PC-3 (cell line): ENCODE data around the gene DNPH1. TPM values are rescaled to one million over a fixed set of nuclear protein-coding genes. Genes with fewer than 3 reads are reported as not detected.

Source experiments
- ATAC-seq: fragments of 200-7000 bp; cut with Tn5 transposase; 2 replicates; pipeline ENCODE4 v1.9.1; 2020; ENCODE audit warnings: mild to moderate bottlenecking, moderate library complexity
- BruUV-seq: library from RNA; stranded (reverse); fragments of 400-500 nt; replicated peaks from 2 replicates; lab custom pipeline; 2021; lab: Mats Ljungman, UMichigan
- CTCF ChIA-PET: fragments of 300-600 bp; sonication (Branson Sonifier 250); formaldehyde crosslinking; loops from one replicate; lab custom pipeline; 2022; ENCODE audit warnings: antibody characterized with exemption; lab: Charles Lee
- POLR2A ChIA-PET: fragments of 300-600 bp; sonication (Branson Sonifier 250); formaldehyde crosslinking; loops from one replicate; lab custom pipeline; 2022; ENCODE audit warnings: antibody characterized with exemption; ENCODE audit not compliant: unreplicated experiment; lab: Charles Lee
- DNase-seq: peaks from one replicate; pipeline ENCODE4 v3.0.0-alpha.2; 2015
- H2AFZ ChIP-seq: fragments of 300-600 bp; sonication (generic); 2 replicates; pipeline ENCODE4 v1.6.0; 2016; ENCODE audit warnings: antibody characterized with exemption, low read length
- H3F3A ChIP-seq: fragments of 300-600 bp; sonication (generic); one replicate; pipeline ENCODE4 v1.6.0; 2017; ENCODE audit warnings: antibody characterized with exemption, low read length, control low read depth, mild to moderate bottlenecking; ENCODE audit not compliant: unreplicated experiment
- H3K27ac ChIP-seq: fragments of 300-600 bp; sonication (generic); 2 replicates; pipeline ENCODE4 v1.5.1; 2016; ENCODE audit warnings: mild to moderate bottlenecking, low read length
- H3K27me3 ChIP-seq: fragments of 300-600 bp; sonication (generic); 2 replicates; pipeline ENCODE4 v1.6.1; 2016; ENCODE audit warnings: low read length, mixed read lengths
- H3K36me3 ChIP-seq: fragments of 300-600 bp; sonication (generic); 2 replicates; pipeline ENCODE4 v1.6.1; 2016; ENCODE audit warnings: low read depth, mixed run types, low read length, mixed read lengths
- H3K4me1 ChIP-seq: fragments of 300-600 bp; sonication (generic); 2 replicates; pipeline ENCODE4 v1.5.1; 2016; ENCODE audit warnings: low read length; ENCODE audit not compliant: insufficient read depth
- H3K4me2 ChIP-seq: fragments of 300-600 bp; sonication (generic); 2 replicates; pipeline ENCODE4 v1.6.0; 2016; ENCODE audit warnings: low read length
- H3K4me3 ChIP-seq: fragments of 300-600 bp; sonication (generic); 2 replicates; pipeline ENCODE4 v1.5.1; 2016; ENCODE audit warnings: mild to moderate bottlenecking, low read length, mixed read lengths
- H3K79me2 ChIP-seq: fragments of 300-600 bp; sonication (generic); 2 replicates; pipeline ENCODE4 v1.6.1; 2017; ENCODE audit warnings: low read length, mixed read lengths
- H3K9ac ChIP-seq: fragments of 300-600 bp; sonication (generic); 2 replicates; pipeline ENCODE4 v1.6.0; 2016; ENCODE audit warnings: mild to moderate bottlenecking, low read length
- H3K9me2 ChIP-seq: fragments of 300-600 bp; sonication (generic); replicated peaks from 2 replicates; pipeline ENCODE4 v1.6.1; 2016; ENCODE audit warnings: mixed run types, low read length, mixed read lengths
- H3K9me3 ChIP-seq: fragments of 300-600 bp; sonication (generic); 2 replicates; pipeline ENCODE4 v1.6.1; 2016; ENCODE audit warnings: low read length, mixed read lengths
- H4K20me1 ChIP-seq: fragments of 300-600 bp; sonication (generic); 2 replicates; pipeline ENCODE4 v1.6.1; 2016; ENCODE audit warnings: low read length, mixed read lengths
- CTCF ChIP-seq: fragments of 300-600 bp; sonication (generic); conservative IDR thresholded peaks from 2 replicates; pipeline ENCODE4 v1.5.1; 2017; ENCODE audit warnings: antibody characterized with exemption, low read depth, mild to moderate bottlenecking, low read length
- EZH2 ChIP-seq: fragments of 300-600 bp; sonication (generic); IDR thresholded peaks from one replicate; pipeline ENCODE4 v1.6.1; 2017; ENCODE audit warnings: antibody characterized with exemption, mild to moderate bottlenecking, low read length; ENCODE audit not compliant: unreplicated experiment
- EZH2phosphoT487 ChIP-seq: fragments of 300-600 bp; sonication (generic); IDR thresholded peaks from 2 replicates; pipeline ENCODE4 v1.6.1; 2018; ENCODE audit warnings: mild to moderate bottlenecking, antibody characterized with exemption, low read length, borderline replicate concordance
- intact Hi-C: fragments of 100-400 bp; cut with micrococcal nuclease; formaldehyde crosslinking; loops from 2 replicates; pipeline ENCODE4 v1.9.0; 2023
- total RNA-seq: library from RNA; depleted of rRNA; stranded (reverse); fragments of >200 nt; gene quantifications from 2 replicates; pipeline ENCODE4 v1.2.3, GENCODE V29; 2014

Gene DNPH1
- total RNA-seq, 1 experiment from 2014 or later: 128 TPM

GRCh38 chr6:43239054-43239453 is 9.8 kb upstream of the DNPH1 start:
- Histone ChIP-seq H3K4me2 (no peak overlapping the region), H4K20me1 (no peaks in the 10 kb centered on the region), H3K36me3 (no peaks in the 10 kb centered on the region), H3K4me3 (no peak overlapping the region), H3F3A (no peaks in the 10 kb centered on the region), H3K4me1 (no peaks in the 10 kb centered on the region), H3K27me3 (peaks cover 48% of the 10 kb centered on the region), H3K9me3 (no peaks in the 10 kb centered on the region), H3K27ac (no peak overlapping the region), H2AFZ (no peak overlapping the region), H3K79me2 (no peaks in the 10 kb centered on the region), H3K9me2 (no peaks in the 10 kb centered on the region), H3K9ac (no peak overlapping the region)
- ChIA-PET CTCF (no interaction called here), POLR2A (interaction anchor here (0.7 kb wide), 1 partner anchor 82 kb away, joined by 21 read pairs; no protein-coding TSS in a partner anchor)
- BruUV-seq: no TSS peak
- intact Hi-C loops: no loop called here
- no peak for TF ChIP-seq EZH2phosphoT487
- TF ChIP-seq EZH2: no peak
- TF ChIP-seq CTCF: no peak
- no peak for DNase-seq
- ATAC-seq: no peak

- no peaks in the 10 kb centered on the region for H4K20me1 ChIP-seq
- ChIA-PET CTCF (no interaction called here), POLR2A (no interaction called here)
- H3K4me2 ChIP-seq: no peak overlapping the region
- H3K27ac ChIP-seq: no peak overlapping the region
- BruUV-seq: no TSS peak
- no peaks in the 10 kb centered on the region for H3F3A ChIP-seq
- ATAC-seq: no peak
- intact Hi-C loops: no loop called here
- H3K79me2 ChIP-seq: no peaks in the 10 kb centered on the region
- no peak overlapping the region for H3K4me3 ChIP-seq
- no peak for DNase-seq
- H3K9me3 ChIP-seq: no peaks in the 10 kb centered on the region
- no peaks in the 10 kb centered on the region for H3K4me1 ChIP-seq
- H3K27me3 ChIP-seq: peaks cover 20% of the 10 kb centered on the region
- no peak overlapping the region for H3K9ac ChIP-seq
- TF ChIP-seq CTCF (no peak), EZH2 (no peak), EZH2phosphoT487 (no peak)
- H2AFZ ChIP-seq: no peak overlapping the region
- H3K36me3 ChIP-seq: no peaks in the 10 kb centered on the region
- no peaks in the 10 kb centered on the region for H3K9me2 ChIP-seq
Measured at GRCh38 chr6:43235841-43236240, 6.6 kb upstream of the DNPH1 start.

- POLR2A ChIA-PET: no interaction called here
- Histone ChIP-seq H4K20me1 (no peaks in the 10 kb centered on the region), H2AFZ (no peak overlapping the region), H3K27me3 (no peaks in the 10 kb centered on the region), H3K27ac (no peak overlapping the region), H3K9me2 (no peaks in the 10 kb centered on the region), H3F3A (no peaks in the 10 kb centered on the region), H3K36me3 (no peaks in the 10 kb centered on the region), H3K4me2 (no peak overlapping the region), H3K79me2 (peaks cover 19% of the 10 kb centered on the region), H3K9ac (no peak overlapping the region), H3K9me3 (no peaks in the 10 kb centered on the region), H3K4me1 (peaks cover 7% of the 10 kb centered on the region; the same call in 1 of the 2 replicates), H3K4me3 (no peak overlapping the region)
- intact Hi-C loops: no loop called here
- ATAC-seq: no peak
- DNase-seq: no peak
- no TSS peak for BruUV-seq
- TF ChIP-seq EZH2: no peak
- no peak for TF ChIP-seq EZH2phosphoT487
- no peak for TF ChIP-seq CTCF
- CTCF ChIA-PET: no interaction called here
Measured at GRCh38 chr6:43231735-43232450, 2.6 kb upstream of the DNPH1 start.
